DOHH2 (cell line): ENCODE results near the gene CASP9.
"Not testable (repeated sequence)": the region's sequence is repeated elsewhere in the genome, so short reads cannot be mapped to it uniquely, and the experiment has no call there.

ENCODE experiments used
- H3F3A ChIP-seq: fragments of 200-600 bp; sonication (generic), shearing (Covaris generic); 2 replicates; pipeline ENCODE4 v1.6.0; 2016; ENCODE audit warnings: antibody characterized with exemption, mild to moderate bottlenecking; ENCODE audit not compliant: control insufficient read depth, insufficient read depth
- H3K27ac ChIP-seq: fragments of 200-600 bp; sonication (generic); 2 replicates; pipeline ENCODE4 v1.5.1; 2014; ENCODE audit warnings: low read depth, mild to moderate bottlenecking, low read length, moderate library complexity
- H3K27me3 ChIP-seq: fragments of 200-600 bp; sonication (generic); 2 replicates; pipeline ENCODE4 v1.6.1; 2014; ENCODE audit warnings: mild to moderate bottlenecking, low read length, mixed read lengths; ENCODE audit not compliant: control insufficient read depth
- H3K36me3 ChIP-seq: fragments of 200-600 bp; sonication (generic); 2 replicates; pipeline ENCODE4 v1.6.1; 2014; ENCODE audit warnings: mild to moderate bottlenecking, low read length, moderate library complexity, mixed read lengths; ENCODE audit not compliant: control insufficient read depth
- H3K4me1 ChIP-seq: fragments of 200-600 bp; sonication (generic); 2 replicates; pipeline ENCODE4 v1.6.1; 2014; ENCODE audit warnings: mild to moderate bottlenecking, low read length, mixed read lengths; ENCODE audit not compliant: control insufficient read depth
- H3K4me2 ChIP-seq: fragments of 200-600 bp; sonication (generic); 2 replicates; pipeline ENCODE4 v1.6.0; 2014; ENCODE audit warnings: mild to moderate bottlenecking, low read length, moderate library complexity
- H3K4me3 ChIP-seq: fragments of 200-600 bp; sonication (generic); 2 replicates; pipeline ENCODE4 v1.5.1; 2014; ENCODE audit warnings: mild to moderate bottlenecking, low read length, mixed read lengths
- H3K79me2 ChIP-seq: fragments of 200-600 bp; sonication (generic); 2 replicates; pipeline ENCODE4 v1.6.1; 2014; ENCODE audit warnings: mild to moderate bottlenecking, low read length, mixed read lengths; ENCODE audit not compliant: control insufficient read depth
- H3K9me2 ChIP-seq: fragments of 200-600 bp; sonication (generic); replicated peaks from 2 replicates; pipeline ENCODE4 v1.6.1; 2014; ENCODE audit warnings: mild to moderate bottlenecking, low read length, mixed read lengths; ENCODE audit not compliant: control insufficient read depth
- H3K9me3 ChIP-seq: fragments of 200-600 bp; sonication (generic); 2 replicates; pipeline ENCODE4 v1.6.1; 2014; ENCODE audit warnings: antibody characterized with exemption, low read length, mixed read lengths; ENCODE audit not compliant: control insufficient read depth, insufficient read depth
- H4K20me1 ChIP-seq: fragments of 200-600 bp; sonication (generic); 2 replicates; pipeline ENCODE4 v1.6.0; 2014; ENCODE audit warnings: low read depth, mild to moderate bottlenecking, antibody characterized with exemption, low read length, moderate library complexity; ENCODE audit not compliant: control insufficient read depth, insufficient read depth
- CTCF ChIP-seq: fragments of 200-600 bp; sonication (generic); IDR thresholded peaks from one replicate; pipeline ENCODE4 v1.5.1; 2014; ENCODE audit warnings: antibody characterized with exemption, mild to moderate bottlenecking, low read depth, low read length; ENCODE audit not compliant: poor library complexity, severe bottlenecking
- EZH2phosphoT487 ChIP-seq: fragments of 200-600 bp; sonication (generic); IDR thresholded peaks from 2 replicates; pipeline ENCODE4 v1.6.1; 2017; ENCODE audit warnings: borderline replicate concordance, mild to moderate bottlenecking, antibody characterized with exemption, low read length, moderate library complexity, mixed read lengths

Gene CASP9

GRCh38 chr1:15500184-15501178, 23.5 kb downstream of the CASP9 start:
- no peaks in the 10 kb centered on the region for H3K4me1 ChIP-seq
- H3K9me2 ChIP-seq: no peaks in the 10 kb centered on the region
- TF ChIP-seq EZH2phosphoT487 (no peak), CTCF (no peak)
- no peak overlapping the region for H3K27ac ChIP-seq
- H3K36me3 ChIP-seq: no peaks in the 10 kb centered on the region
- no peaks in the 10 kb centered on the region for H3F3A ChIP-seq
- no peak overlapping the region for H3K4me3 ChIP-seq
- no peaks in the 10 kb centered on the region for H3K27me3 ChIP-seq
- no peaks in the 10 kb centered on the region for H3K79me2 ChIP-seq
- H3K9me3 ChIP-seq: no peaks in the 10 kb centered on the region
- no peaks in the 10 kb centered on the region for H4K20me1 ChIP-seq
- H3K4me2 ChIP-seq: no peak overlapping the region

GRCh38 chr1:15493869-15494390, 30.1 kb downstream of the CASP9 start:
- H3K4me2 ChIP-seq: no peak overlapping the region
- no peaks in the 10 kb centered on the region for H4K20me1 ChIP-seq
- no peaks in the 10 kb centered on the region for H3K4me1 ChIP-seq
- H3K27me3 ChIP-seq: no peaks in the 10 kb centered on the region
- TF ChIP-seq CTCF (no peak), EZH2phosphoT487 (no peak)
- H3K9me3 ChIP-seq: no peaks in the 10 kb centered on the region
- no peaks in the 10 kb centered on the region for H3K36me3 ChIP-seq
- no peak overlapping the region for H3K27ac ChIP-seq
- no peak overlapping the region for H3K4me3 ChIP-seq
- no peaks in the 10 kb centered on the region for H3K79me2 ChIP-seq
- H3K9me2 ChIP-seq: no peaks in the 10 kb centered on the region
- no peaks in the 10 kb centered on the region for H3F3A ChIP-seq

- no peak for TF ChIP-seq CTCF
- no peak for TF ChIP-seq EZH2phosphoT487
- Histone ChIP-seq H3K9me2 (no peaks in the 10 kb centered on the region), H3K27ac (no peak overlapping the region), H3F3A (no peaks in the 10 kb centered on the region), H3K4me1 (no peaks in the 10 kb centered on the region), H3K4me2 (no peak overlapping the region), H3K9me3 (no peaks in the 10 kb centered on the region), H4K20me1 (no peaks in the 10 kb centered on the region), H3K4me3 (no peak overlapping the region), H3K79me2 (no peaks in the 10 kb centered on the region), H3K27me3 (no peaks in the 10 kb centered on the region), H3K36me3 (no peaks in the 10 kb centered on the region)
These were observed 31.4 kb downstream of the CASP9 start for GRCh38 chr1:15492596-15492995.

- H3K27ac ChIP-seq, H3K9me3 ChIP-seq, H3K36me3 ChIP-seq, H3K27me3 ChIP-seq, H3K79me2 ChIP-seq, H3K4me1 ChIP-seq, H3K4me2 ChIP-seq, H4K20me1 ChIP-seq, H3K9me2 ChIP-seq, H3K4me3 ChIP-seq, H3F3A ChIP-seq: not testable (repeated sequence)
These were observed 33.0 kb downstream of the CASP9 start for GRCh38 chr1:15491010-15491409.
